Diencephalon (tissue), 1 donor: ENCODE results near the gene GSG1L. TPM values are rescaled to one million over a fixed set of nuclear protein-coding genes. Genes with fewer than 3 reads are reported as not detected.

Experiments
- small RNA-seq: library from RNA; depleted of rRNA; stranded (forward); fragments of <200 nt; gene quantifications from one replicate; pipeline ENCODE3, GENCODE V24; 2014
- total RNA-seq: library from RNA; depleted of rRNA; stranded (reverse); fragments of >200 nt; gene quantifications from one replicate; pipeline ENCODE4 v1.2.3, GENCODE V29; 2014

Gene GSG1L
- total RNA-seq: 14.1 TPM

DNA sequence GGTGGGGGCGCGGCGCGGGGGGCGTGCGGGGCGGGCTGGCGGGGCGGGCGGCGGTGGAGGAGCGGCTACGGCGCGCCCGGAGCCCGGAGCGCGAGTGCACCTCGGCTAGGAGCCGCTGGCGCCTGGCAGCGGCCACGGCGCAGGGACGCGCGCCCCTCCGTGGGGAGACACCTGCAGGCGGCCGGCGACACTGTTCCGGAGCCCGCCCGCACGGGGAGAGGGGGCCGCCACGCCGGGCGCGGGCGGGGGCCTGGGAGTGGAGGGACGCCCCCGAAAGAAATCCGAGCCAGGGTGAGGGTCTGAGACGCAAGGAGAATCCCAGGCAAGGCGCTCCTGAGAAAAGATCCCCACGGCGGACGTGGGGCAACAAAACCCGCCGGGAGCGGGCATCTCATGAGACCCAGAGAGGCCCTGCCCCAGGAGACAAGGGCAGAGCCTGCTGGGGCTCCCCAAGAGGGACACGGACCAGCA is at the start of gene GSG1L:
Gene GSG1L, minus strand, starts transcription at position 124 of the 471 bp plus-strand sequence. CDS start 290 bp downstream, outside the sequence.

Small RNAs within 50 kb of the gene (small RNA-seq; reads per million reads assigned to genes)
- gene RNU6-1241P (not detected), gene RNU6-159P (not detected)

Other genes starting within 250 kb of the GSG1L start
- gene XPO6, start 148.3 kb upstream of the GSG1L start, total RNA-seq: 94.6 TPM
- gene SBK1, start 228.8 kb upstream of the GSG1L start, total RNA-seq: 22.4 TPM